ENCODE results near the gene NDUFB11.
"Not testable (repeated sequence)": the region's sequence is repeated elsewhere in the genome, so short reads cannot be mapped to it uniquely, and the experiment has no call there.

The NDUFB11 gene

GRCh38 chrX:47145395-47146120 lies 1.1 kb upstream of the NDUFB11 start:
- no peak for DNase-seq

- DNase-seq, result no peak
These were observed 442 bp downstream of the NDUFB11 start for GRCh38 chrX:47143894-47144625.

- DNase-seq, result no peak
These were observed 6.3 kb downstream of the NDUFB11 start for GRCh38 chrX:47138171-47138570.

- DNase-seq, result not testable (repeated sequence)
These were observed 8.9 kb downstream of the NDUFB11 start for GRCh38 chrX:47135650-47136049.

- DNase-seq, result no peak
These were observed 11.0 kb downstream of the NDUFB11 start for GRCh38 chrX:47133493-47133892.

- no peak for DNase-seq
These were observed 14.6 kb downstream of the NDUFB11 start for GRCh38 chrX:47129899-47130358.

GRCh38 chrX:47129157-47129898 lies 15.2 kb downstream of the NDUFB11 start:
- peak; percentile 95 for DNase-seq

- not testable (repeated sequence) for DNase-seq
These were observed 20.0 kb downstream of the NDUFB11 start for GRCh38 chrX:47124466-47124865.

GRCh38 chrX:47116551-47117110 lies 27.9 kb downstream of the NDUFB11 start:
- not testable (repeated sequence) for DNase-seq

- DNase-seq, result no peak
These were observed 32.1 kb downstream of the NDUFB11 start for GRCh38 chrX:47112316-47112954.

GRCh38 chrX:47110936-47111615 lies 33.4 kb downstream of the NDUFB11 start:
- DNase-seq, result not testable (repeated sequence)

- no peak for DNase-seq
These were observed 43.3 kb downstream of the NDUFB11 start for GRCh38 chrX:47101206-47101605.

- no peak for DNase-seq
These were observed 46.0 kb downstream of the NDUFB11 start for GRCh38 chrX:47098338-47099094.

GRCh38 chrX:47097018-47097417 lies 47.5 kb downstream of the NDUFB11 start:
- no peak for DNase-seq

- DNase-seq, result no peak
These were observed 50.6 kb downstream of the NDUFB11 start for GRCh38 chrX:47093860-47094259.

GRCh38 chrX:47093248-47093647 lies 51.3 kb downstream of the NDUFB11 start:
- DNase-seq, result peak; percentile 13
